ENCODE measurements around the gene MUSK. TPM values are rescaled to one million over a fixed set of nuclear protein-coding genes. Genes with fewer than 3 reads are reported as not detected.
"Not testable (repeated sequence)": the region's sequence is repeated elsewhere in the genome, so short reads cannot be mapped to it uniquely, and the experiment has no call there.

The MUSK gene
- total RNA-seq, 4 donors from 2014 or later, result 0.22 to 0.42 (median 0.27) TPM; not detected in 1

GRCh38 chr9:110785166-110785565, 116.6 kb downstream of the MUSK start:
- Histone ChIP-seq H3K27me3 (no peaks in the 10 kb centered on the region), H3K4me1 (no peaks in the 10 kb centered on the region), H3K27ac (no peak overlapping the region), H3K9me3 (no peaks in the 10 kb centered on the region), H3K36me3 (no peaks in the 10 kb centered on the region), H3K4me3 (replicated peaks in 1 of 3) (no peak overlapping the region)
- 11 to 28% methylated on average over 1 of the region's 1 CpG for WGBS, 2 donors
- TF ChIP-seq POLR2A (IDR thresholded peaks at IDR 0.05) (no peak), CTCF (IDR thresholded peaks at IDR 0.05) (no peak)
- intact Hi-C loops (cut with DNase I), result no loop called here
- no peak for DNase-seq

- H3K27ac ChIP-seq; H3K4me1 ChIP-seq; intact Hi-C loops (cut with DNase I); H3K4me3 ChIP-seq (replicated peaks in 1 of 3); DNase-seq; H3K9me3 ChIP-seq; H3K27me3 ChIP-seq; H3K36me3 ChIP-seq: not testable (repeated sequence)
- 91 to 97% methylated on average over 5 of the region's 5 CpGs for WGBS, 2 donors
These were observed 119.8 kb downstream of the MUSK start for GRCh38 chr9:110788396-110788795.

GRCh38 chr9:110788871-110789270, 120.3 kb downstream of the MUSK start:
- H3K36me3 ChIP-seq, result no peaks in the 10 kb centered on the region
- no peak overlapping the region for H3K4me3 ChIP-seq (replicated peaks in 1 of 3)
- H3K9me3 ChIP-seq, result no peaks in the 10 kb centered on the region
- H3K27ac ChIP-seq, result no peak overlapping the region
- no peak for DNase-seq
- no peak for TF ChIP-seq POLR2A (IDR thresholded peaks at IDR 0.05)
- no peak for TF ChIP-seq CTCF (IDR thresholded peaks at IDR 0.05)
- intact Hi-C loops (cut with DNase I), result no loop called here
- H3K4me1 ChIP-seq, result no peaks in the 10 kb centered on the region
- no peaks in the 10 kb centered on the region for H3K27me3 ChIP-seq

- Histone ChIP-seq H3K9me3 (no peaks in the 10 kb centered on the region), H3K27ac (no peak overlapping the region), H3K4me1 (no peaks in the 10 kb centered on the region), H3K36me3 (no peaks in the 10 kb centered on the region), H3K27me3 (no peaks in the 10 kb centered on the region), H3K4me3 (replicated peaks in 1 of 3) (no peak overlapping the region)
- no peak for TF ChIP-seq POLR2A (IDR thresholded peaks at IDR 0.05)
- no peak for TF ChIP-seq CTCF (IDR thresholded peaks at IDR 0.05)
- intact Hi-C loops (cut with DNase I), result no loop called here
- WGBS, 2 donors, result 47 to 68% methylated on average over 2 of the region's 2 CpGs
- no peak for DNase-seq
These were observed 129.0 kb downstream of the MUSK start for GRCh38 chr9:110797611-110798010.

- Histone ChIP-seq H3K27ac (no peak overlapping the region), H3K4me3 (replicated peaks in 1 of 3) (no peak overlapping the region), H3K27me3 (no peaks in the 10 kb centered on the region), H3K36me3 (no peaks in the 10 kb centered on the region), H3K4me1 (no peaks in the 10 kb centered on the region), H3K9me3 (no peaks in the 10 kb centered on the region)
- DNase-seq, result no peak
- intact Hi-C loops (cut with DNase I), result no loop called here
- WGBS, 2 donors, result 47 to 52% methylated on average over 2 of the region's 2 CpGs
- no peak for TF ChIP-seq CTCF (IDR thresholded peaks at IDR 0.05)
- TF ChIP-seq POLR2A (IDR thresholded peaks at IDR 0.05), result no peak
These were observed 130.8 kb downstream of the MUSK start for GRCh38 chr9:110799396-110799795.

- Histone ChIP-seq H3K36me3 (no peaks in the 10 kb centered on the region), H3K27ac (no peak overlapping the region)
These were observed 132.8 kb downstream of the MUSK start for GRCh38 chr9:110801426-110801825.

More at GRCh38 chr9:110801426-110801825, 132.8 kb downstream of the MUSK start:
- H3K9me3 ChIP-seq, result no peaks in the 10 kb centered on the region
- no peak for DNase-seq
- no peaks in the 10 kb centered on the region for H3K27me3 ChIP-seq
- intact Hi-C loops (cut with DNase I), result no loop called here
- no peak overlapping the region for H3K4me3 ChIP-seq (replicated peaks in 1 of 3)
- no peak for TF ChIP-seq CTCF (IDR thresholded peaks at IDR 0.05)
- TF ChIP-seq POLR2A (IDR thresholded peaks at IDR 0.05), result no peak
- WGBS, 2 donors, result 80 to 89% methylated on average over 1 of the region's 1 CpG
- H3K4me1 ChIP-seq, result no peaks in the 10 kb centered on the region
